CD4-positive, alpha-beta memory T cell (primary cell): ENCODE data around the gene GALNT12. TPM values are rescaled to one million over a fixed set of nuclear protein-coding genes. Genes with fewer than 3 reads are reported as not detected.

Source experiments
- CTCF ChIA-PET: fragments of 350-600 bp; sonication (Branson Sonifier 250); formaldehyde crosslinking; loops from one replicate; lab custom pipeline; 2021; ENCODE audit warnings: inconsistent platforms; ENCODE audit not compliant: partially characterized antibody; lab: Charles Lee
- POLR2A ChIA-PET: fragments of 350-600 bp; sonication (Branson Sonifier 250); formaldehyde crosslinking; loops from one replicate; lab custom pipeline; 2021; ENCODE audit not compliant: partially characterized antibody; lab: Charles Lee
- DNase-seq, 5 donors: peaks; one replicate each; pipeline versions ENCODE4 v3.0.0 to v3.0.0-alpha.2; 2020 to 2022; ENCODE audit warnings: mixed read lengths in 1 of 5
- H3K27ac ChIP-seq: one replicate; pipeline ENCODE4 v1.7.0; 2013; ENCODE audit warnings: low read depth, low read length
- H3K27me3 ChIP-seq: 2 replicates; pipeline ENCODE4 v1.7.0; 2013; ENCODE audit warnings: mild to moderate bottlenecking, low read length, moderate library complexity; ENCODE audit not compliant: insufficient read depth
- H3K36me3 ChIP-seq: 2 replicates; pipeline ENCODE4 v1.7.0; 2013; ENCODE audit warnings: mild to moderate bottlenecking, low read length, moderate library complexity; ENCODE audit not compliant: insufficient read depth
- H3K4me1 ChIP-seq: 2 replicates; pipeline ENCODE4 v1.7.0; 2013; ENCODE audit warnings: mild to moderate bottlenecking, low read length, moderate library complexity; ENCODE audit not compliant: insufficient read depth
- H3K4me3 ChIP-seq, 2 donors: one replicate each; pipeline ENCODE4 v1.7.0; 2013; ENCODE audit warnings: low read length in 2 of 2, mild to moderate bottlenecking in 1 of 2
- H3K9me3 ChIP-seq, 2 donors: one replicate each; pipeline ENCODE4 v1.7.0; 2013; ENCODE audit warnings: low read length in 2 of 2, control low read depth in 1 of 2; ENCODE audit not compliant: control insufficient read depth in 1 of 2
- H3K27ac Mint-ChIP-seq, 7 donors: one replicate each; pipeline ENCODE4 v1.8.0; 2020 to 2021; ENCODE audit warnings: mixed read lengths in 7 of 7, mild to moderate bottlenecking in 6 of 7, inconsistent platforms in 3 of 7, moderate library complexity in 3 of 7
- H3K27me3 Mint-ChIP-seq, 2 donors: one replicate each; pipeline ENCODE4 v1.8.0; 2020 to 2021; ENCODE audit warnings: mixed read lengths in 2 of 2
- H3K36me3 Mint-ChIP-seq, 2 donors: one replicate each; pipeline ENCODE4 v1.8.0; 2020 to 2021; ENCODE audit warnings: mixed read lengths in 2 of 2, inconsistent platforms in 1 of 2, mild to moderate bottlenecking in 1 of 2
- H3K4me1 Mint-ChIP-seq, 4 donors: one replicate each; pipeline ENCODE4 v1.8.0; 2020 to 2021; ENCODE audit warnings: mixed read lengths in 4 of 4, mild to moderate bottlenecking in 1 of 4
- H3K4me3 Mint-ChIP-seq, 8 donors: one replicate each; pipeline ENCODE4 v1.8.0; 2020 to 2021; ENCODE audit warnings: mixed read lengths in 8 of 8, mild to moderate bottlenecking in 7 of 8, moderate library complexity in 6 of 8, inconsistent platforms in 3 of 8
- H3K9me3 Mint-ChIP-seq, 8 donors: one replicate each; pipeline ENCODE4 v1.8.0; 2020 to 2021; ENCODE audit warnings: mixed read lengths in 8 of 8, mild to moderate bottlenecking in 5 of 8, inconsistent platforms in 3 of 8, moderate library complexity in 1 of 8
- intact Hi-C: fragments of 100-400 bp; cut with micrococcal nuclease; formaldehyde crosslinking; loops from one replicate; pipeline ENCODE4 v1.15.1; 2023
- polyA plus RNA-seq, 2 donors: library from polyadenylated mRNA; unstranded; fragments of 300-500 nt; fragmentation: Illumina TruSeq; gene quantifications; one replicate each; pipeline ENCODE4 v1.2.3, GENCODE V29; 2021
- total RNA-seq, 2 experiments: library from RNA; stranded (reverse); gene quantifications; one replicate each; pipeline ENCODE4 v1.2.3, GENCODE V29; 2021

Gene GALNT12
- total and polyA plus RNA-seq, 4 experiments from 2014 or later, result 3.1 to 13.8 (median 8.6) TPM

DNA sequence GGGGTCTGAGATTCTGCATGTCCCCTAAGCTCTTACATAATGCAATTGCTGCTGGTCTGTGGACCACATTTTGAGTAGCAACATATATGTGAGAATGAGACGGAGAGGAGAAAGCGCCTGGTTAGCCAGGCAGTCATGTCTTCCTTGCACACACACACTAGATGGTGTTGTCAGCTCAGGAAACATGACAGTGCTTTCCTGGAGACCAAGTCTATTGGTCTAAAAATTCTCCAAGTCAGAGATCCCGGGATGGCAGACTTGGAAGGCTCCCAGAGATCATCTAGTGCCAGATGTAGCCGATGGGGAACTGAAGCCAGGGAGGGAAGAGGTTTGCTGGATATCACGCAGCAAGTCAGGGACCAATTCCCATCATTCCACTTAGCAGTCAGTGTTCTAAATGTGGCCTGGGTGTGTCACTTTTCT is 53.4 kb downstream of the GALNT12 start:
- POLR2A ChIA-PET, result no interaction called here
- no peak overlapping the region for H3K4me3 Mint-ChIP-seq

DNA sequence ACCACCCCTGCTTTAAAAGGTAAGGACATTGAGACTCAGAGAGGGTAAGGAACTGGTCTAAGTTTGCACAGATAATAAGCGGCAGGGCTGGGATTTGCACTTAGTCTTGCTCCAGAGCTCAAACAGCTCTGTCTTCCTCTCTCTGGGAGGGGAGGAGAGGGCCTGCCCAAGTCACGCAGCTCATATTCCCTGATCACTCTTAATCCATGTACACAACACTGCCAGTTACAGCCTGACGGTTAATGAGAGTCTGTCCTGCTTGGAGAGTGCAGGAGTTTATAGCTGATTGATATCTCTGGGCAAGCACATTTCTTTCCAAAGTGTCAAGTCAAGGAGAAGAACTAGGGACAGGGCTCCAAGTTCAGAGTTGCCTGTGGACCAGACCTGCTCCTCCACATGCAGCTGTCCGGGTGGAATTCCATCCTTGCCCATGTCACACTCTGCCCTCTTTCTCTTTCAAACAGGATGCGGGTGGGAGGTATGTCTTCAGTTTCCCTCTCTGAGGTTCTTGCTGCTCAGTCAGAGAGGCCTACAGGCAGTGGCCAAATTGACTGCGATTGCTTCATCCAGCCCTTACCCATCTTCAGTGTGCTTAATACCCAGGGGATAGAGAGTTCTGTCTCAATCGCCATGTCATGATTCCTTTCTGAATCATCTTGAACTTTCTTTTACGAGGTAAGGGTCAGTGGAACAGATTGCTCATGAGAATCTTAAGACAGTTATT is 54.5 kb downstream of the GALNT12 start:
- no peaks in the 10 kb centered on the region for H3K36me3 ChIP-seq
- Mint-ChIP-seq H3K27ac (no peak overlapping the region), H3K9me3 (peaks cover 0 to 2% (median 0%) of the 10 kb centered on the region in 8 donors), H3K36me3 (no peaks in the 10 kb centered on the region), H3K4me3 (no peak overlapping the region), H3K27me3 (peaks cover 10 to 21% of the 10 kb centered on the region in 2 donors), H3K4me1 (no peaks in the 10 kb centered on the region)
- no peak overlapping the region for H3K27ac ChIP-seq
- CTCF ChIA-PET, result interaction anchor here (0.9 to 1.7 kb wide), 2 partner anchors 14 to 323 kb away, joined by 3 to 13 read pairs; no protein-coding TSS in a partner anchor
- POLR2A ChIA-PET, result no interaction called here
- H3K27me3 ChIP-seq, result no peaks in the 10 kb centered on the region
- intact Hi-C loops, result no loop called here
- H3K4me3 ChIP-seq, result no peak overlapping the region
- H3K9me3 ChIP-seq, result no peaks in the 10 kb centered on the region
- DNase-seq, result no peak
- H3K4me1 ChIP-seq, result no peaks in the 10 kb centered on the region

More for the DNA sequence above, 53.4 kb downstream of the GALNT12 start:
- intact Hi-C loops, result no loop called here
- Mint-ChIP-seq H3K27ac (no peak overlapping the region), H3K9me3 (peaks cover 0 to 12% (median 6%) of the 10 kb centered on the region in 8 donors), H3K27me3 (peaks cover 9 to 22% of the 10 kb centered on the region in 2 donors), H3K36me3 (no peaks in the 10 kb centered on the region), H3K4me1 (no peaks in the 10 kb centered on the region)
- no peaks in the 10 kb centered on the region for H3K27me3 ChIP-seq
- no peaks in the 10 kb centered on the region for H3K9me3 ChIP-seq
- H3K27ac ChIP-seq, result no peak overlapping the region
- CTCF ChIA-PET, result interaction anchor here (0.9 to 1.7 kb wide), 2 partner anchors 13 to 324 kb away, joined by 3 to 13 read pairs; no protein-coding TSS in a partner anchor
- H3K36me3 ChIP-seq, result no peaks in the 10 kb centered on the region
- no peak overlapping the region for H3K4me3 ChIP-seq
- no peak for DNase-seq
- no peaks in the 10 kb centered on the region for H3K4me1 ChIP-seq

DNA sequence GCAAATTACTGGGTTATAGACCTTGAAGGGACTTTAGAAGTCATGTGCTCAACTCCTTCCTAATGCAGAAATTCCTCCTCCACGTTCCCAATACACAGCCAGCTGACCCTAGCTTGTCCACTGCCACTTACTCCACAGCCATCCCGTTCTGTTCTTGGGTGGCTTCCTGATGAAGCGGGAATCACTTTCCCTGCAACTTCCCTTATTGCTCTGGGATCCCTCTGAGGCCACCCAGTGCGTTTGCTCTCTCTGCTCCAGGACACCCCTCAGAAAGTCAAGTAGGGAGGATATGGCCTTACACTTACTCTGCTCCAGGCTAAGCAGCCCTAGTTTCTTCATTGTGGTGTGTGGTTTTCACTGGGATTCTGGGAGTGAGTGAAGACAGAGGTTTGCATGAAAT is 55.5 kb downstream of the GALNT12 start:
- H3K4me1 Mint-ChIP-seq, result no peaks in the 10 kb centered on the region
- CTCF ChIA-PET, result no interaction called here
- peaks cover 0 to 2% (median 0%) of the 10 kb centered on the region in 8 donors for H3K9me3 Mint-ChIP-seq
- peaks cover 10 to 20% of the 10 kb centered on the region in 2 donors for H3K27me3 Mint-ChIP-seq
- no peak overlapping the region for H3K4me3 Mint-ChIP-seq
- Histone ChIP-seq H3K4me3 (no peak overlapping the region), H3K27ac (no peak overlapping the region), H3K36me3 (no peaks in the 10 kb centered on the region), H3K9me3 (no peaks in the 10 kb centered on the region), H3K4me1 (no peaks in the 10 kb centered on the region), H3K27me3 (no peaks in the 10 kb centered on the region)
- H3K27ac Mint-ChIP-seq, result no peak overlapping the region
- intact Hi-C loops, result no loop called here
- no peaks in the 10 kb centered on the region for H3K36me3 Mint-ChIP-seq
- no peak for DNase-seq
- POLR2A ChIA-PET, result no interaction called here

DNA sequence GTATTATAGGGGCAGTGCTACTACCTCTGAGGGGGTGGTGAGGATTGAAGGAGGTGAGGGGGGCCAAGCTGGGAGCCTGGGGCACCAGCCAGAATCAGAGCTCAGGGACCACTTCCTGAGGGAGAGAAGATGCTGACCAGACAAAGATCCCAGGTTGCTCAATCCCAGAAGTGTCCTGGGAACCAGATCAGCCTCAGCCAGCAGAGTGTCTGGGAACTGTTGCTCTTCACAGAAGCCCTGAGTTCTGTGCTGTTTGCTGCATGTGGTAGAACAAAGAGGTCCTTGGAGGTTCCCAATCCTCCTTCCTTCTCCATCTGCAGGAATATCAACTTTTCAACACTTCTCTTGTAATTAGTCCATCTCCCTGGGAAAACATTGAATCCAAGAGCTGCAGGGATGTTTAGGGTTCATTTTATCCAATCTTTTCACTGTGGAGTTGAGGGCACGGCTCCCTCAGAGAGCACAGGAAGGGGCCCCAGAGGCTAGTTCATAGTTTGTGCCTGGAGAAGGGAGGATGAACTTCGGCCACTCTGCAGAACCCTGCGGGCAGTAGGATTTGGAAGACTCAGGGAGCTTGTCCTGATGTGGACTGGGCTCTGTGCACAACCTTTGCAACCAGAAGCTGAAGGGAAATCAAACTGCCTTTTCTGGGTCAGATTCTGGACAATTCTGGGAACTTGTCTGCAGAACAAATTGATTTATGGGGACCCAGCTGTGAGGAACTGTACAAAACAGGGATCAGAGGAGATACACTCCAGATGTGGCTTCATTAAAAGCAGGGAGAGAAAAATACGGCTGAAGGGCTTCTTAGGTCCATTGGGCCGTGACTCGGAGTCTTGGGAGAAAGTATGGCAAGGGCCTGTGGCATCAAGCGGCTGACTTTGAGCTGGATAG is 57.1 kb downstream of the GALNT12 start:
- no peaks in the 10 kb centered on the region for H3K9me3 ChIP-seq
- H3K4me3 Mint-ChIP-seq, result no peak overlapping the region
- intact Hi-C loops, result no loop called here
- no peak overlapping the region for H3K4me3 ChIP-seq
- H3K27ac ChIP-seq, result no peak overlapping the region
- H3K27ac Mint-ChIP-seq, result no peak overlapping the region
- no peak for DNase-seq
- peaks cover 0 to 2% (median 0%) of the 10 kb centered on the region in 8 donors for H3K9me3 Mint-ChIP-seq
- H3K4me1 ChIP-seq, result no peaks in the 10 kb centered on the region
- H3K36me3 Mint-ChIP-seq, result no peaks in the 10 kb centered on the region
- no peaks in the 10 kb centered on the region for H3K4me1 Mint-ChIP-seq
- no peaks in the 10 kb centered on the region for H3K27me3 ChIP-seq
- no peaks in the 10 kb centered on the region for H3K36me3 ChIP-seq
- ChIA-PET CTCF (no interaction called here), POLR2A (no interaction called here)
- peaks cover 4 to 21% of the 10 kb centered on the region in 2 donors for H3K27me3 Mint-ChIP-seq

DNA sequence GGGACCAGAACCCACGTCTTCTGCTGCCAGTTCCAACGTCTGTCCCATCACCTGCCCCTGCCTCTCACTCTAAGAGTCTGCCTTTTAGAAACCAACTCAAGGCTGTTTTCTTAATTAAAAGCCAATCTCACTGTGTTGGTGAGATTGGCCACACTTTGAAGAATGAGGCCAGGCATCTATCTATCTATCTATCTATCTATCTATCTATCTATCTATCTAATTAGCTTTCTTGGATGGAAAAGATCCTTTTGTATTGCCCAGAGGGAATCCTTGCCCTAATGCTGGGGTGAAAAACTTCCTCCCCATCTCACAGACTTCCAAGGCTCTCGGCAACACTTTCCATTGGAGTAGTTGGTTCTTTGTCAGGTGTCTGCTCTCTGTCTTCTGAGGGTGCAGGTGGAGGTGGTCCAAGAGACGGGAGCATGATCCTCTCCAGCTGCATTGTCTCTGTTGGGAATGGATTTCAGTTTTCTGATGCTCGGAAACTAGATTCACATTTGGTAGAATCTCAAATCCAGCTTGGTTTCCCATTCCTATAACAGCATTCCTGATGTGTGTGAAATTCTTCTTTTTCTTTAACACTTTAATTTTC is 57.9 kb downstream of the GALNT12 start:
- H3K4me1 ChIP-seq, result no peaks in the 10 kb centered on the region
- CTCF ChIA-PET, result no interaction called here
- H3K9me3 ChIP-seq, result no peaks in the 10 kb centered on the region
- H3K36me3 ChIP-seq, result no peaks in the 10 kb centered on the region
- H3K27me3 ChIP-seq, result no peaks in the 10 kb centered on the region
- no peak overlapping the region for H3K4me3 ChIP-seq
- intact Hi-C loops, result no loop called here
- no peak overlapping the region for H3K4me3 Mint-ChIP-seq
- H3K9me3 Mint-ChIP-seq, result peaks cover 0 to 2% (median 0%) of the 10 kb centered on the region in 8 donors
- no peak overlapping the region for H3K27ac Mint-ChIP-seq
- POLR2A ChIA-PET, result no interaction called here
- no peak overlapping the region for H3K27ac ChIP-seq
- H3K27me3 Mint-ChIP-seq, result peaks cover 7 to 17% of the 10 kb centered on the region in 2 donors
- no peaks in the 10 kb centered on the region for H3K4me1 Mint-ChIP-seq
- DNase-seq, result no peak
- H3K36me3 Mint-ChIP-seq, result no peaks in the 10 kb centered on the region

DNA sequence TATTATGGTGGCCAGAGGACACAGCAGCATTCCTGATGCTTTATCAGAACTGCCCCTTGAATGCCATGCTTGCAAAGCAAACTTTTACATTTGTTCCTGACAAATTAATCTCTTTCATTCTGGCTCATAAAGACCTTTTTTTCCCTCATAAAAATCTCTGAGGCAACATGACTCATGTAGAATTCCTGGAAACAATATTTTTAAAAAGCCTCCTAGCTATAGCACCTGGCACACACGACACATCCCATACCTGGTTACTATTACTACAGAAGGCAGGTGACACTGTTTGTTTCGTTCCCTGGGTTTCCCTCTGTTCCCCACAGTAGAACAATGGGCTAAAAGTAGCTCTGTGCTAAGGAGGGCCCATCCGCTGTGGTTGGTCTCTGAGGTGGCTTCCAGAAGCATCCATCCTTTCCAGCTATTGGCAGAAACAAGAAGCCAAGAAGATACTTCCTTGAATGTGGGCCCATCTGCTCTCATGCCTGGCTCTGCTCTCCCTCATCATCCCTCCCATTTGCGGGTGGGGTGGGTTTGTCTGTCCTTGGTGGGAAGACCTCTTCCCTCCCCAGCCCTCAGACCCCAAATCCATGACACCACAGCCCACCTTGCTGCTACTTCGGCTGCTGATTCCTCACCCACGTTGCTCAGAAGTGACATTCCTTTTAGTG is 59.1 kb downstream of the GALNT12 start:
- no peaks in the 10 kb centered on the region for H3K4me1 ChIP-seq
- H3K4me3 Mint-ChIP-seq, result no peak overlapping the region
- no peaks in the 10 kb centered on the region for H3K4me1 Mint-ChIP-seq
- no peaks in the 10 kb centered on the region for H3K9me3 ChIP-seq
- H3K27me3 ChIP-seq, result no peaks in the 10 kb centered on the region
- no peak overlapping the region for H3K27ac ChIP-seq
- no peaks in the 10 kb centered on the region for H3K36me3 Mint-ChIP-seq
- H3K27ac Mint-ChIP-seq, result no peak overlapping the region
- peaks cover 0 to 5% (median 0%) of the 10 kb centered on the region in 8 donors for H3K9me3 Mint-ChIP-seq
- POLR2A ChIA-PET, result no interaction called here
- no peak overlapping the region for H3K4me3 ChIP-seq
- H3K36me3 ChIP-seq, result no peaks in the 10 kb centered on the region
- H3K27me3 Mint-ChIP-seq, result peaks cover 10 to 15% of the 10 kb centered on the region in 2 donors
- CTCF ChIA-PET, result interaction anchor here (0.6 kb wide), 1 partner anchor 230 kb away, joined by 3 read pairs; no protein-coding TSS in a partner anchor
- intact Hi-C loops, result no loop called here
- DNase-seq, result no peak
